Measurements from ENCODE around the gene SLC29A2.

SLC29A2 gene

DNA sequence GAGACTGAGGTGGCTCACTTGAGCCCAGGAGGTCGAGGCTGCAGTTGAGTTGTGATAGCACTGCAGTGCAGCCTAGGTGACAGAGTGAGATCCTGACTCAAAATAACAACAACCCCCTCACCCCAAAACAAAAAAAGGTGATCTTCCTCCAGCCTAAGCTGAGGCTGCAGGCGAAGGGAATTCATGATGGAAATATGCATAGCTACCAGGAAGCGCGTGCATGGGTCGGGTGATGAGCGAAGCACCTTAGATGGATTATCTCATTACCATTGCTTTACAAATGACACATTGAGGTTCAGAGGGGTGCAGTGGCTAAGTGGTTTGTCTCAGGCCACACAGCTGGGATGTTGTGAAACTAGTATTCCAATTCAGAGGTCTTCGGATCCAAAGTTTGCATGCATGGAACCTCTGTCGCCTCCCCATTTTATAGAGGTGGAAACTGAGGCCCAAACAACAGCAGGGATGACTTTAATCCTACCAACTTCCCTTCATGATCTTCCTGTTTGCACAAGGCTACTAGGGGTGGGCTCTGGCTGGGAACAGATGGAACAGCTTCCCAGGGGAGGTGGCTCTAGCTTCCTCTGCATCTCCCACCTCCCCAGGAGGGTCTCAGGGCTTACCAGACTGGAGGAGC is 4.6 kb downstream of the SLC29A2 start:
- CTCF ChIA-PET: interaction anchor here (1.3 to 5.6 kb wide), 4 partner anchors 11 to 55 kb away, joined by 3 to 58 read pairs (median 10); no protein-coding TSS in a partner anchor
- H3K36me3 ChIP-seq (ENCODE audit: control insufficient read depth in 2 of 2, insufficient read depth in 1 of 2, low read length in 2 of 2): peaks cover 0 to 62% of the 10 kb centered on the region in 2 experiments; a peak in 1 of 3 replicates
- no peaks in the 10 kb centered on the region for H3K4me1 ChIP-seq (ENCODE audit: control insufficient read depth, insufficient read depth, low read length)
- POLR2A ChIA-PET: interaction anchor here (0.6 to 1.0 kb wide), 2 partner anchors 10 to 100 kb away, joined by 3 read pairs; partner anchors contain the start of gene PELI3
- no peak for TF ChIP-seq ZFP37 (tag by site-specific recombination; IDR thresholded peaks at IDR 0.05)
- no peak for TF ChIP-seq ZNF610 (tag by site-specific recombination; IDR thresholded peaks at IDR 0.05; ENCODE audit: borderline replicate concordance)
- TF ChIP-seq EGR2 (tag by site-specific recombination; IDR thresholded peaks at IDR 0.05; ENCODE audit: low read depth): no peak
- TF ChIP-seq ZNF529 (tag by site-specific recombination; IDR thresholded peaks at IDR 0.05; ENCODE audit: insufficient replicate concordance): no peak
- TF ChIP-seq ZNF530 (tag by site-specific recombination; IDR thresholded peaks at IDR 0.05; ENCODE audit: low read depth): no peak
- TF ChIP-seq ZNF202 (tag by site-specific recombination; IDR thresholded peaks at IDR 0.05; ENCODE audit: borderline replicate concordance): no peak
- TF ChIP-seq, protein P1, sequence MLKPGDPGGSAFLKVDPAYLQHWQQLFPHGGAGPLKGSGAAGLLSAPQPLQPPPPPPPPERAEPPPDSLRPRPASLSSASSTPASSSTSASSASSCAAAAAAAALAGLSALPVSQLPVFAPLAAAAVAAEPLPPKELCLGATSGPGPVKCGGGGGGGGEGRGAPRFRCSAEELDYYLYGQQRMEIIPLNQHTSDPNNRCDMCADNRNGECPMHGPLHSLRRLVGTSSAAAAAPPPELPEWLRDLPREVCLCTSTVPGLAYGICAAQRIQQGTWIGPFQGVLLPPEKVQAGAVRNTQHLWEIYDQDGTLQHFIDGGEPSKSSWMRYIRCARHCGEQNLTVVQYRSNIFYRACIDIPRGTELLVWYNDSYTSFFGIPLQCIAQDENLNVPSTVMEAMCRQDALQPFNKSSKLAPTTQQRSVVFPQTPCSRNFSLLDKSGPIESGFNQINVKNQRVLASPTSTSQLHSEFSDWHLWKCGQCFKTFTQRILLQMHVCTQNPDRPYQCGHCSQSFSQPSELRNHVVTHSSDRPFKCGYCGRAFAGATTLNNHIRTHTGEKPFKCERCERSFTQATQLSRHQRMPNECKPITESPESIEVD (tag by site-specific recombination; IDR thresholded peaks at IDR 0.05): no peak
- TF ChIP-seq ZNF548 (tag by site-specific recombination; IDR thresholded peaks at IDR 0.05): no peak
- TF ChIP-seq TCF7L2 (IDR thresholded peaks at IDR 0.05; ENCODE audit: borderline replicate concordance, low read depth, low read length): no peak
- no peak for TF ChIP-seq ZNF626 (tag by site-specific recombination; IDR thresholded peaks at IDR 0.05)
- TF ChIP-seq ZNF48 (tag by site-specific recombination; IDR thresholded peaks at IDR 0.05): no peak
- TF ChIP-seq TRIM28 (IDR thresholded peaks at IDR 0.05; ENCODE audit: borderline replicate concordance, low read length): no peak
- TF ChIP-seq ZNF10 (tag by site-specific recombination; IDR thresholded peaks at IDR 0.05): no peak
- TF ChIP-seq ZIC2 (tag by site-specific recombination; IDR thresholded peaks at IDR 0.05): no peak
- no peak for TF ChIP-seq REPIN1 (tag by site-specific recombination; IDR thresholded peaks at IDR 0.05; ENCODE audit: low read depth)
- TF ChIP-seq ZNF114 (tag by site-specific recombination; IDR thresholded peaks at IDR 0.05): no peak
- TF ChIP-seq, protein P2, sequence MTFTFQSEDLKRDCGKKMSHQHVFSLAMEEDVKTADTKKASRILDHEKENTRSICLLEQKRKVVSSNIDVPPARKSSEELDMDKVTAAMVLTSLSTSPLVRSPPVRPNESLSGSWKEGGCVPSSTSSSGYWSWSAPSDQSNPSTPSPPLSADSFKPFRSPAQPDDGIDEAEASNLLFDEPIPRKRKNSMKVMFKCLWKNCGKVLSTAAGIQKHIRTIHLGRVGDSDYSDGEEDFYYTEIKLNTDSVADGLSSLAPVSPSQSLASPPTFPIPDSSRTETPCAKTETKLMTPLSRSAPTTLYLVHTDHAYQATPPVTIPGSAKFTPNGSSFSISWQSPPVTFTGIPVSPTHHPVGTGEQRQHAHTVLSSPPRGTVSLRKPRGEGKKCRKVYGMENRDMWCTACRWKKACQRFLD (tag by site-specific recombination; IDR thresholded peaks at IDR 0.05): no peak
- no peak for TF ChIP-seq OVOL3 (tag by site-specific recombination; IDR thresholded peaks at IDR 0.05)
- H3K4me3 ChIP-seq (ENCODE audit: low read depth, low read length): no peak overlapping the region
- no peak overlapping the region for H3K27ac ChIP-seq (ENCODE audit: extremely low read depth, low read depth, low read length)
- H3K9me3 ChIP-seq (ENCODE audit: control insufficient read depth, insufficient read depth, low read depth, low read length): no peaks in the 10 kb centered on the region

DNA sequence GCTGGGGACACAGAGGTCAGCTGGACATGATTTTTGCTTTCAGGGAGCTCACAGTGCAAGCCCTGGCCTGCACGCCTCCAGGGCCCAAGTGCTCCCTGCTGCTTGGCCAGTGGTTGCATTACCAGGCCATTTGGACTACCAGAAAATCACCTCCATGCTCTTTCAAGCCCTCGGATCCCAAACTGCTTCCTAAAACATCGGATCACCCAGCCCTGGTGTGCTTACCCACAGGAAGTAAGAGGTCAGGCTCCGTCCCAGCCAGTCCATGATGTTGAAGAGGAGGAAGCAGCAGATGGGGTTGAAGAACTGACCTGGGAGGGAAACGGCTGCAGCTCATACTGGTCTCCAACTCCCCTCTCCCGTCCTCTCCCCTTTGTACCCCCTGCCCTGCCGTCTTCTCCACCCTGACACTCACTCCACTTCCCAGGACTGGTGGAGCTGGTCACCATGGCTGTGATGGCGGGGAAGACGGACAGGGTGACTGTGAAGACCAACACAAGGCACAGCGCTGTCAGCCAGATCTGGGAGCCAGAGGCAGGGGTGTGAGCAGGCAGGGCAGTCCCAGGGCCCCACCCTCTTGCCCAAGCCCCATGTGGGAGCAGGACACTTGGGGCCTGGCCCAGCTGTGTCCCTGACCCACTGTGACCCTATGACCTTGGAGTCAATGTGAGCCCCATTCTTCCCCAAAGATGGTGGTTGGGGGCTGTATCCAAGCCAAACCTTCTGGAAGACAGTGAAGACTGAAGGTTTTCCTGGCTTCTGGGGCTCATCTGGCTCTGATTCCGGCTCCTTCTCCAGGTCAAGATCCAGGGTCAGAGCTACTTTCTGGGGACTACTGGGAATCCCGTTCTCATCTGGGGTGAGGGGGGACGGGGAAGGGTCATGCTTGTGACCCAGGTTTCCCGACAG is 5.6 kb downstream of the SLC29A2 start:
- no peak overlapping the region for H3K27ac ChIP-seq (ENCODE audit: extremely low read depth, low read depth, low read length)
- H3K4me1 ChIP-seq (ENCODE audit: control insufficient read depth, insufficient read depth, low read length): no peaks in the 10 kb centered on the region
- H3K36me3 ChIP-seq (ENCODE audit: control insufficient read depth in 2 of 2, insufficient read depth in 1 of 2, low read length in 2 of 2): peaks cover 0 to 62% of the 10 kb centered on the region in 2 experiments; a peak in 1 of 3 replicates
- no peaks in the 10 kb centered on the region for H3K9me3 ChIP-seq (ENCODE audit: control insufficient read depth, insufficient read depth, low read depth, low read length)
- no peak overlapping the region for H3K4me3 ChIP-seq (ENCODE audit: low read depth, low read length)
- ChIA-PET POLR2A (interaction anchor here (0.6 to 1.2 kb wide), 4 partner anchors 11 to 101 kb away, joined by 3 read pairs; partner anchors contain the start of gene PELI3), CTCF (interaction anchor here (1.3 to 5.6 kb wide), 4 partner anchors 10 to 54 kb away, joined by 3 to 58 read pairs (median 10); no protein-coding TSS in a partner anchor)
- TF ChIP-seq ZEB2 (tag by site-specific recombination; IDR thresholded peaks at IDR 0.05) (no peak), ZNF350 (tag by site-specific recombination; IDR thresholded peaks at IDR 0.05) (no peak), ZNF248 (tag by site-specific recombination; IDR thresholded peaks at IDR 0.05) (no peak), RBAK (tag by site-specific recombination; IDR thresholded peaks at IDR 0.05) (no peak), ZNF174 (tag by site-specific recombination; IDR thresholded peaks at IDR 0.05) (no peak), ZNF654 (tag by site-specific recombination; IDR thresholded peaks at IDR 0.05; ENCODE audit: low read depth) (no peak), ZSCAN16 (tag by site-specific recombination; IDR thresholded peaks at IDR 0.05) (no peak), ZNF585B (tag by site-specific recombination; IDR thresholded peaks at IDR 0.05) (no peak), ZFP37 (tag by site-specific recombination; IDR thresholded peaks at IDR 0.05) (no peak), KLF10 (tag by site-specific recombination; IDR thresholded peaks at IDR 0.05) (no peak)
- TF ChIP-seq, protein P1 (tag by site-specific recombination; IDR thresholded peaks at IDR 0.05): no peak
- TF ChIP-seq, protein P3, sequence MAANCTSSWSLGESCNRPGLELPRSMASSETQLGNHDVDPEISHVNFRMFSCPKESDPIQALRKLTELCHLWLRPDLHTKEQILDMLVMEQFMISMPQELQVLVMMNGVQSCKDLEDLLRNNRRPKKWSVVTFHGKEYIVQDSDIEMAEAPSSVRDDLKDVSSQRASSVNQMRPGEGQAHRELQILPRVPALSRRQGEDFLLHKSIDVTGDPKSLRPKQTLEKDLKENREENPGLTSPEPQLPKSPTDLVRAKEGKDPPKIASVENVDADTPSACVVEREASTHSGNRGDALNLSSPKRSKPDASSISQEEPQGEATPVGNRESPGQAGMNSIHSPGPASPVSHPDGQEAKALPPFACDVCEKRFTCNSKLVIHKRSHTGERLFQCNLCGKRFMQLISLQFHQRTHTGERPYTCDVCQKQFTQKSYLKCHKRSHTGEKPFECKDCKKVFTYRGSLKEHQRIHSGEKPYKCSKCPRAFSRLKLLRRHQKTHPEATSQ (tag by site-specific recombination; IDR thresholded peaks at IDR 0.05): no peak

Data from HEK293 (cell line).